Activated CD4-positive, alpha-beta T cell treated with anti-CD3 and anti-CD28 coated beads for 36 hours (primary cell): ENCODE results near the gene CHCHD3. TPM values are rescaled to one million over a fixed set of nuclear protein-coding genes. Genes with fewer than 3 reads are reported as not detected.

Experiments
- ATAC-seq: fragments of 200-7000 bp; cut with Tn5 transposase; one replicate; pipeline ENCODE4 v1.10.0; 2021; ENCODE audit warnings: mild to moderate bottlenecking, moderate library complexity
- CTCF ChIA-PET: fragments of 350-600 bp; sonication (Branson Sonifier 250); formaldehyde crosslinking; loops from one replicate; lab custom pipeline; 2021; ENCODE audit warnings: antibody characterized with exemption; lab: Charles Lee
- POLR2A ChIA-PET: fragments of 350-600 bp; sonication (Branson Sonifier 250); formaldehyde crosslinking; loops from one replicate; lab custom pipeline; 2021; ENCODE audit warnings: antibody characterized with exemption, inconsistent platforms; lab: Charles Lee
- DNase-seq: peaks from one replicate; pipeline ENCODE4 v3.0.0-alpha.2; 2020
- H3K27ac Mint-ChIP-seq: one replicate; pipeline ENCODE4 v1.8.0; 2021; ENCODE audit warnings: mixed read lengths
- H3K27me3 Mint-ChIP-seq: one replicate; pipeline ENCODE4 v1.8.0; 2021; ENCODE audit warnings: mixed read lengths
- H3K36me3 Mint-ChIP-seq: one replicate; pipeline ENCODE4 v1.8.0; 2021; ENCODE audit warnings: low read depth, mixed read lengths
- H3K4me1 Mint-ChIP-seq: one replicate; pipeline ENCODE4 v1.8.0; 2021; ENCODE audit warnings: mixed read lengths
- H3K4me3 Mint-ChIP-seq: one replicate; pipeline ENCODE4 v1.8.0; 2021; ENCODE audit warnings: mild to moderate bottlenecking, moderate library complexity, mixed read lengths
- H3K9me3 Mint-ChIP-seq: one replicate; pipeline ENCODE4 v1.8.0; 2021; ENCODE audit warnings: low read depth, mixed read lengths
- intact Hi-C, 2 experiments: fragments of 100-400 bp; cut with DNase I in 1 of 2; cut with micrococcal nuclease in 1 of 2; formaldehyde crosslinking; loops; one replicate each; pipeline versions ENCODE4 v1.14.2 to v1.15.1; 2022 to 2024; cut with DNase I, micrococcal nuclease
- total RNA-seq, 2 experiments: library from RNA; stranded (reverse); gene quantifications; one replicate each; pipeline ENCODE4 v1.2.3, GENCODE V29; 2021

CHCHD3 gene
- total RNA-seq, 2 experiments from 2014 or later, result 63.0 to 71.9 TPM

DNA sequence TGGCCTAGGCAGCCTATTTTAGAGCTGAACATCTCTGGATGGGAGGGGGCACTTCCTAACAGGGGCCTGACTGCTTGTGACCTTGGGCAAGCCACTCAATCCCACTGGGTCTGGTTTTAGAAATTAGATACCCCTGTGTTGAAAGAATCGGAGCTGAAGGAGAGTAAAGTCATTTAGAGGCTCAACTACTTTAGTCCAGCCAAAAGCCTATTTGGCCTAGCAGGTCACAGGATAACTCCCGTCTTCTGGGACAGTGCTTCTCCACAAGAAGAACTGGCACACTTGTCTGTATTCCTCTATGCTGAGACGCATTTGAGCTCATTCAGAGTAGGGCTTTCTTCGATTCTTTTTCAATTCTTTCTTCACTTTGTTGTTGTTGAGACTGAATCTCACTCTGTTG is 224.2 kb downstream of the CHCHD3 start:
- DNase-seq (no peak), ATAC-seq (no peak)
- H3K27ac Mint-ChIP-seq, result no peak overlapping the region
- ChIA-PET CTCF (interaction anchor here (1.4 to 2.0 kb wide), 2 partner anchors 12 to 28 kb away, joined by 3 to 6 read pairs; no protein-coding TSS in a partner anchor), POLR2A (no interaction called here)
- peaks cover 7% of the 10 kb centered on the region for H3K4me1 Mint-ChIP-seq
- H3K4me3 Mint-ChIP-seq, result no peak overlapping the region
- intact Hi-C loops, result no loop called here
- no peaks in the 10 kb centered on the region for H3K27me3 Mint-ChIP-seq
- H3K9me3 Mint-ChIP-seq, result no peaks in the 10 kb centered on the region
- H3K36me3 Mint-ChIP-seq, result peaks cover 19% of the 10 kb centered on the region

GRCh38 chr7:132857031-132857430 is 224.9 kb downstream of the CHCHD3 start:
- ChIA-PET POLR2A (no interaction called here), CTCF (interaction anchor here (0.8 kb wide), 1 partner anchor 31 kb away, joined by 3 read pairs; no protein-coding TSS in a partner anchor)
- intact Hi-C loops, result no loop called here
- Mint-ChIP-seq H3K4me1 (peaks cover 7% of the 10 kb centered on the region), H3K27me3 (no peaks in the 10 kb centered on the region), H3K4me3 (no peak overlapping the region), H3K9me3 (no peaks in the 10 kb centered on the region), H3K27ac (no peak overlapping the region), H3K36me3 (peaks cover 25% of the 10 kb centered on the region)
- ATAC-seq (no peak), DNase-seq (no peak)

- POLR2A ChIA-PET, result no interaction called here
- H3K36me3 Mint-ChIP-seq, result peaks cover 22% of the 10 kb centered on the region
- DNase-seq (no peak), ATAC-seq (no peak)
- no peaks in the 10 kb centered on the region for H3K9me3 Mint-ChIP-seq
- CTCF ChIA-PET, result interaction anchor here (0.8 kb wide), 1 partner anchor 31 kb away, joined by 3 read pairs; no protein-coding TSS in a partner anchor
- H3K4me1 Mint-ChIP-seq, result peaks cover 7% of the 10 kb centered on the region
- H3K27ac Mint-ChIP-seq, result no peak overlapping the region
- H3K27me3 Mint-ChIP-seq, result no peaks in the 10 kb centered on the region
- no peak overlapping the region for H3K4me3 Mint-ChIP-seq
- intact Hi-C loops, result no loop called here
These were observed 225.5 kb downstream of the CHCHD3 start for GRCh38 chr7:132856416-132856815.

- intact Hi-C loops, result no loop called here
- CTCF ChIA-PET, result no interaction called here
- Mint-ChIP-seq H3K27me3 (no peaks in the 10 kb centered on the region), H3K4me1 (peaks cover 7% of the 10 kb centered on the region), H3K4me3 (no peak overlapping the region), H3K9me3 (no peaks in the 10 kb centered on the region), H3K36me3 (peaks cover 21% of the 10 kb centered on the region), H3K27ac (no peak overlapping the region)
- POLR2A ChIA-PET, result no interaction called here
- no peak for DNase-seq
- ATAC-seq, result no peak
These were observed 226.0 kb downstream of the CHCHD3 start for GRCh38 chr7:132855901-132856300.

- Mint-ChIP-seq H3K27ac (no peak overlapping the region), H3K4me1 (peaks cover 7% of the 10 kb centered on the region), H3K9me3 (no peaks in the 10 kb centered on the region), H3K4me3 (no peak overlapping the region), H3K36me3 (peaks cover 19% of the 10 kb centered on the region), H3K27me3 (no peaks in the 10 kb centered on the region)
- DNase-seq, result no peak
- intact Hi-C loops, result no loop called here
- ATAC-seq, result no peak
- ChIA-PET CTCF (no interaction called here), POLR2A (no interaction called here)
These were observed 227.7 kb downstream of the CHCHD3 start for GRCh38 chr7:132854238-132854637.

GRCh38 chr7:132847376-132847775 is 234.5 kb downstream of the CHCHD3 start:
- Mint-ChIP-seq H3K4me3 (no peak overlapping the region), H3K36me3 (peaks cover 6% of the 10 kb centered on the region), H3K9me3 (no peaks in the 10 kb centered on the region), H3K27ac (no peak overlapping the region), H3K4me1 (no peaks in the 10 kb centered on the region), H3K27me3 (no peaks in the 10 kb centered on the region)
- CTCF ChIA-PET, result no interaction called here
- DNase-seq (no peak), ATAC-seq (no peak)
- intact Hi-C loops, result no loop called here
- POLR2A ChIA-PET, result no interaction called here

- Mint-ChIP-seq H3K27me3 (no peaks in the 10 kb centered on the region), H3K9me3 (no peaks in the 10 kb centered on the region), H3K4me1 (no peaks in the 10 kb centered on the region), H3K27ac (no peak overlapping the region), H3K4me3 (no peak overlapping the region), H3K36me3 (peaks cover 9% of the 10 kb centered on the region)
- ATAC-seq (no peak), DNase-seq (no peak)
- ChIA-PET POLR2A (no interaction called here), CTCF (no interaction called here)
- intact Hi-C loops, result no loop called here
These were observed 235.8 kb downstream of the CHCHD3 start for GRCh38 chr7:132846086-132846485.

DNA sequence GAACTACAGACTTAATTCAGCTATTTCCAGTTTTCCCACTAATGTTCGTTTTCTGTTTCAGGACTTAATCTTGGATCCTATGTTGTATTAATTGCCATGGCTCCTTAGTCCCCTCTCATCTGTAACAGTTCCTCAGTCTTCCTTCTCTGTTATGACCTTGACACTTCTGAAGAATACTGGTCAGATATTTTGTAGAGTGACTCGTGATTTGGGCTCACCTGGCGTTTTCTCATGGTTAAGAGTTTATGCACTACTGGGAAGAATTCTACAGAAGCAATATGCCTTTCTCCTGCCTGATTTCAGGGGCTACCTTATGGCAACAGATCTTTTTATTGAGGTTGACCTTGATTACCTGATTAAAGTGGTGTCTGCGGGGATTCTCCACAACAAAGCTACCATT is 239.4 kb downstream of the CHCHD3 start:
- no peak overlapping the region for H3K27ac Mint-ChIP-seq
- no peaks in the 10 kb centered on the region for H3K4me1 Mint-ChIP-seq
- intact Hi-C loops, result no loop called here
- no peak for DNase-seq
- ATAC-seq, result no peak
- H3K9me3 Mint-ChIP-seq, result no peaks in the 10 kb centered on the region
- POLR2A ChIA-PET, result no interaction called here
- no peaks in the 10 kb centered on the region for H3K27me3 Mint-ChIP-seq
- CTCF ChIA-PET, result interaction anchor here (0.6 to 0.9 kb wide), 2 partner anchors 13 to 234 kb away, joined by 3 read pairs; no protein-coding TSS in a partner anchor
- no peak overlapping the region for H3K4me3 Mint-ChIP-seq
- H3K36me3 Mint-ChIP-seq, result peaks cover 21% of the 10 kb centered on the region

- Mint-ChIP-seq H3K36me3 (peaks cover 39% of the 10 kb centered on the region), H3K27ac (no peak overlapping the region), H3K9me3 (peaks cover 4% of the 10 kb centered on the region), H3K4me3 (no peak overlapping the region), H3K27me3 (no peaks in the 10 kb centered on the region), H3K4me1 (no peaks in the 10 kb centered on the region)
- intact Hi-C loops, result no loop called here
- DNase-seq (no peak), ATAC-seq (no peak)
- CTCF ChIA-PET, result no interaction called here
- POLR2A ChIA-PET, result no interaction called here
These were observed 241.7 kb downstream of the CHCHD3 start for GRCh38 chr7:132840199-132840598.

DNA sequence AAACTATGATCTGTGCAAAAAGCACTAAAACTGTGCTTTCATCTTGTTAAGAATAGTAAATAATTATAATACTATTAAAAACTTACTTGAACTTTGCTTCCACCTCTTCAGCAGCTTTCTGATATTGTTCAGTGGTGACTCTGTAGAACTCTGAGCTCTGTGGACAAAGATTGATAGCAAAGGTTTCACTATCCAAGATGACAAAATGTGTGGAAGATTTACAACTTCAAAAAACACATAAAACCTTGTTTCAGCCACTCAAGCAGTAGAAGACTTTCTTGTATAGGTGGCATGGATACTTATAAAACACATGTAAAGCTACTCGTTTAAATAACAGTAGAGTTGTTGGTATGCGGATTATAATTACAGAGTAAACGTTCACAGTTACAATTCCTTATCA is 243.6 kb downstream of the CHCHD3 start:
- Mint-ChIP-seq H3K27ac (no peak overlapping the region), H3K27me3 (no peaks in the 10 kb centered on the region), H3K4me3 (no peak overlapping the region), H3K4me1 (no peaks in the 10 kb centered on the region), H3K36me3 (peaks cover 41% of the 10 kb centered on the region), H3K9me3 (peaks cover 4% of the 10 kb centered on the region)
- DNase-seq (no peak), ATAC-seq (no peak)
- CTCF ChIA-PET, result no interaction called here
- POLR2A ChIA-PET, result no interaction called here
- intact Hi-C loops, result no loop called here

DNA sequence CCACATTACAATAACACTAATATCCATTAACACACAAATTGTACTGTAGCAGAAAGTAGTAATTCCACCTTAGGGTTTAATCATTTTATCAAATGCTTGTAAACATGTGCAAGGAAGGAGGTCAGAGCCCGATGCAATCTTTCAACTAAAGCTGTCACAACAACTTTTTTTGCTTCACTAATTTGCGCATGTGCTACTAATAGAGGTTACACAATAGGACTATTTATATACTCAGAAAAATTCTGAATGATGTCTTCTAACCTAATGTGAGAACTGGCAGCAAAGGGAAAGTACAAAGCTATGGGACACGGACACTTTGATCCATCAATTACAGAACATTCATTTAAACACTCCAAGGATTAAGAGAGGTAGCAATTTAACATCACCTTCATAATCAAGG is 244.4 kb downstream of the CHCHD3 start:
- no peak for DNase-seq
- H3K4me1 Mint-ChIP-seq, result no peaks in the 10 kb centered on the region
- CTCF ChIA-PET, result no interaction called here
- ATAC-seq, result no peak
- no peak overlapping the region for H3K4me3 Mint-ChIP-seq
- peaks cover 40% of the 10 kb centered on the region for H3K36me3 Mint-ChIP-seq
- intact Hi-C loops, result no loop called here
- no peak overlapping the region for H3K27ac Mint-ChIP-seq
- H3K27me3 Mint-ChIP-seq, result no peaks in the 10 kb centered on the region
- POLR2A ChIA-PET, result no interaction called here
- H3K9me3 Mint-ChIP-seq, result peaks cover 4% of the 10 kb centered on the region

DNA sequence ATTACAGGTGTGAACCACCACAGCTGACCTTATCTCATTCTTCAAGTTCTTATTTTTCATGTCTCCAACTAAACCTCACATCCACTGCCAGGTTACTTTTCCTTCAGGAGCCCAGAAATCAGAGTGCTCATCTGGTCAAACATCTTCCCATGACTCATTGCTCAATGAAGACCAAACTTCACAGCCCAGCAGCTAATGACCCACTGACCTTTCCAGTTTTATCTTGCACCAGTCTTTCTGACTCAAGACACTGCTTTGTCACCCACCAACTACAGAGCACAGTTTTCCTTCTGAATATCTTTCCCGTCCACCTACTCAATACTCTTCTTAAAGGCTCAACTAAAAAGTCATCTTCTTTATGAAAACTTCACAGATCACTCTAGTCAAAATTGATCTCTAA is 245.1 kb downstream of the CHCHD3 start:
- CTCF ChIA-PET, result no interaction called here
- DNase-seq (no peak), ATAC-seq (no peak)
- POLR2A ChIA-PET, result no interaction called here
- intact Hi-C loops, result no loop called here
- H3K9me3 Mint-ChIP-seq, result peaks cover 4% of the 10 kb centered on the region
- H3K4me3 Mint-ChIP-seq, result no peak overlapping the region
- H3K4me1 Mint-ChIP-seq, result no peaks in the 10 kb centered on the region
- no peak overlapping the region for H3K27ac Mint-ChIP-seq
- no peaks in the 10 kb centered on the region for H3K27me3 Mint-ChIP-seq
- H3K36me3 Mint-ChIP-seq, result peaks cover 39% of the 10 kb centered on the region
